NCI-H146 treated with DMSO at 0.1 percent for 48 hours (cell line): ENCODE data around the gene UQCRFS1.
"Not testable (repeated sequence)": the region's sequence is repeated elsewhere in the genome, so short reads cannot be mapped to it uniquely, and the experiment has no call there.

ENCODE experiments used
- DNase-seq: peaks from one replicate; lab custom pipeline; 2025; ENCODE audit not compliant: unreplicated experiment; lab: John Stamatoyannopoulos, UW

UQCRFS1 gene

DNA sequence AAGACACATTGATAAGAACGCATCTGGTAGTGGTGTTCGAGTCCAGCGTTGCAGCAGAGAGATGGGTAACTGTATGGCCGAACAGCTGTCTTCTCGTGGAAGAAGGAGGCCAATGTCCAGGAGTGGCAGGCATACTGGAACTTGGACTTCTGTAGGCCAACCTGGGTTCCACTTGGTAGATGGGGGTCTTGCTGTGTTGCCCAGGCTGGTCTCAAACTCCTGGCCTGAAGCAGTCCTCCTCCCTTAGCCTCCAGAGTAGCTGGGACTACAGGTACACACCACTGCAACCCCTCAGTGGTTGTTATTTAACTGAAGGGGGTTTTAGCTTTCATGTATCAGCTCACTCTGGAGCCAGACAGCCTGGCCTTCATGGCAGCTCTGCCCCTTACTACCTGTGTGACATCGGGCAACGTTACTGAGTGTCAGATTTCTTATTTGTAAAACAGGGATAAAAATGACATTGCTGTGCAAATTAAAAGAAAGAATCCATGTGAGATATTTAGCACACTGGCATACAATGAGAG lies 2.4 kb upstream of the UQCRFS1 start:
- DNase-seq, result no peak

- DNase-seq, result no peak
Measured at GRCh38 chr19:29214411-29214810, 1.5 kb upstream of the UQCRFS1 start.

- no peak for DNase-seq
Measured at GRCh38 chr19:29212356-29212647, 649 bp downstream of the UQCRFS1 start.

GRCh38 chr19:29211562-29212355 lies 1.2 kb downstream of the UQCRFS1 start:
- DNase-seq, result no peak

DNA sequence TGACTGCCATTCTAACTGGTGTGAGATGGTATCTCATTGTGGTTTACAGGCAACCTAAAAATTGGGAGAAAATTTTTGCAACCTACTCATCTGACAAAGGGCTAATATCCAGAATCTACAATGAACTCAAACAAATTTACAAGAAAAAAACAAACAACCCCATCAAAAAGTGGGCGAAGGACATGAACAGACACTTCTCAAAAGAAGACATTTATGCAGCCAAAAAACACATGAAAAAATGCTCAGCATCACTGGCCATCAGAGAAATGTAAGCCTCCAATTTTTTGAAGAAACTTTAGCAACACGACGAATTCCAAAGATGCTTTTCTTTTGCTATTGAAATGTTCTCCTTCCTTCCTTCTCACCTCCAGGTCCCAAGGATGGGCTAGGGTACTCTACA lies 1.9 kb downstream of the UQCRFS1 start:
- DNase-seq, result not testable (repeated sequence)

GRCh38 chr19:29210502-29210901 lies 2.4 kb downstream of the UQCRFS1 start:
- DNase-seq, result not testable (repeated sequence)

- not testable (repeated sequence) for DNase-seq
Measured at GRCh38 chr19:29207403-29208187, 5.4 kb downstream of the UQCRFS1 start.

GRCh38 chr19:29206453-29206852 lies 6.5 kb downstream of the UQCRFS1 start:
- no peak for DNase-seq

GRCh38 chr19:29202281-29202680 lies 10.7 kb downstream of the UQCRFS1 start:
- DNase-seq, result no peak

GRCh38 chr19:29201855-29202254 lies 11.1 kb downstream of the UQCRFS1 start:
- no peak for DNase-seq

DNA sequence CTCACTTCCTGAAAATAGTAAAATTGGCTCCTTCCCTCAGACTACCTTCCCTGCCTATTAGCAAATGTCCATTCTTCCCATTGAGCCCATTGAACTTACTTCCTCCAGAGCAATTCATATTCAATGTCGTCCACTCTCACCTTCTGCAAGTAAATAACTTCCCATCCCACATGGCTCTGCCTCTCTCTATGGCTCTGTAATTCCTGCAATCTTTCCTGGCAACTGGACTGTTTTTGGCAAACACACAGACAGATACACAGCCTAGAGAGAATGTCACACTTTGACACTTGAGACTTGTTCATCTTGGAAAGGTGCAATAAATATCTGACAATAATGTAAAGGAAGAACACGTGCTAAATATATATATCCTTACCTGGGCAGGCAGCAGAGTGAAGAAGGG lies 18.3 kb downstream of the UQCRFS1 start:
- DNase-seq, result no peak

DNA sequence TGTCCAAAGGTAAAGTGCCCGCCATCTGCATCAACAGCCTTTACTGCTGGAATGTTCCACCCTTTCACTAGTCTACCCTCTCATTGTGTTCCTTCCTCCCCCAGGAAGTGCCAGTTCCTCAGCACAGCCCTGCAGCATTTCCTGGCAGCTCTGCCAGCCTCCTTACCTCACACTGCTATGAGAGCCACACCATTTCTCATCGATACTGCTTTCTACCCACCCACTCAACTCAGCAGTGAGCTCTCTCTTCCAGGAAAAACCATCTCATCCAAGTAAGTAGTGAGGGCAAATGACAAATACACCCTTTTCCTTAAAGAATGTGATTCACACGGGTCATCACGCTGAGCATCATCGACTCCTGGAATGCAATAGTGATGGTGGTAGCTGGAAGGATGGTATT lies 19.8 kb downstream of the UQCRFS1 start:
- DNase-seq, result no peak

DNA sequence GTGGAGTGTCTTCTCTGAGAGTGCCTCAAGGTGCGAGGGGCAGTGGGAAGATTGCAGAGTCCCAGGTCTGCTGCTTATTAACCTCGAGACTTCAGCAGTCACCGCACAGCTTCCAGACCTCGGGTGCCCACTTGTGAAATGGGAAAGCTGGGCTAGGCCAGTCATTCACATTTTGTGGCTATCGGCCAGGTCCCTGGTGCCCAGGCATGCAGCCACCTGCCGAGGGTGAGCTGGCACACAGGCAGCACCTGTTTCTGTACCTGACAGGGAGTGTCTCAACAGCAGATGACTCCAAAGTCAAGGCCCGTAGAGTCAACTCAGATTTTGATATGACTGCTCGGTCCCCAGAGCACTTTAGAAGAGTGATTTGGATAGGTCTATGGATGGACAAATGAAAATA lies 21.9 kb downstream of the UQCRFS1 start:
- DNase-seq, result no peak

GRCh38 chr19:29189033-29189360 lies 24.0 kb downstream of the UQCRFS1 start:
- DNase-seq, result no peak

GRCh38 chr19:29188289-29189032 lies 24.5 kb downstream of the UQCRFS1 start:
- no peak for DNase-seq

- no peak for DNase-seq
Measured at GRCh38 chr19:29187676-29188075, 25.3 kb downstream of the UQCRFS1 start.

- no peak for DNase-seq
Measured at GRCh38 chr19:29185427-29185826, 27.5 kb downstream of the UQCRFS1 start.

GRCh38 chr19:29176981-29177754 lies 35.8 kb downstream of the UQCRFS1 start:
- no peak for DNase-seq

DNA sequence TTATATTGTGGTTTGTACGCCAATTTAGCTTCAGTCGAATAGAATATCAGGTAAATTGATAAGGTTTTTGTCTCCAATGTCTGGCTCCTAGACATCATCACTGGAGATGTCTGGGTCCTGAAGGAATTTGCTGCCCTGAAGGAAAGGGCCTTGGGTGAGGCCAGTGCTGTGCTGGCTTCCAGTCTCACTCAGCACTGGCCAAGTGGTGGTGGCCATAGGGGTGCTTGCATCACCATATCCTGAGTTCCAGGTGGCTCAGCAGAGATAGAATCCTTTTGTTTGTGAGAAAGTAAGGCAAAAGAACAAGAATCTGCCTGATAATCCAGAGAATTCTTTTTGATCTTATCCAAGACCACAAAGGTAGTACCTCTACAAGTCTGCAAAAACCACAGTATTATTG lies 39.1 kb downstream of the UQCRFS1 start:
- no peak for DNase-seq

- no peak for DNase-seq
Measured at GRCh38 chr19:29172302-29172701, 40.6 kb downstream of the UQCRFS1 start.

GRCh38 chr19:29171525-29171924 lies 41.4 kb downstream of the UQCRFS1 start:
- DNase-seq, result no peak
